H1 (cell line): Measurements from ENCODE around the gene STYXL1. TPM values are rescaled to one million over a fixed set of nuclear protein-coding genes. Genes with fewer than 3 reads are reported as not detected.

Experiments used
- CTCF ChIA-PET: fragments of 300-600 bp; sonication (Branson Sonifier 250); formaldehyde crosslinking; loops from one replicate; lab custom pipeline; 2021; ENCODE audit not compliant: partially characterized antibody; lab: Charles Lee
- POLR2A ChIA-PET: fragments of 300-600 bp; sonication (Branson Sonifier 250); formaldehyde crosslinking; loops from one replicate; lab custom pipeline; 2021; ENCODE audit warnings: inconsistent platforms; ENCODE audit not compliant: partially characterized antibody; lab: Charles Lee
- DNase-seq, 2 experiments: peaks; one replicate each; pipeline versions ENCODE4 v3.0.0 to v3.0.0-alpha.2; 2010 to 2022; ENCODE audit warnings: low spot score in 2 of 2, low read depth in 1 of 2, mixed read lengths in 1 of 2
- FAIRE-seq: peaks from 2 replicates; lab custom pipeline; 2011; peaks lifted over from hg19 to GRCh38; lab: Jason Lieb, UNC
- H2AFZ ChIP-seq: 2 replicates; pipeline ENCODE4 v1.8.1; 2012; ENCODE audit warnings: low read length, inconsistent platforms
- H2AK5ac ChIP-seq: 2 replicates; pipeline ENCODE4 v1.6.1; 2013; ENCODE audit warnings: low read depth, low read length
- H2BK120ac ChIP-seq: replicated peaks from 2 replicates; pipeline ENCODE3; 2013; ENCODE audit warnings: low read depth, low read length, inconsistent platforms
- H2BK12ac ChIP-seq: 2 replicates; pipeline ENCODE4 v1.6.1; 2013; ENCODE audit warnings: low read depth, low read length
- H2BK15ac ChIP-seq: 2 replicates; pipeline ENCODE4 v1.6.1; 2013; ENCODE audit warnings: low read length
- H2BK20ac ChIP-seq: 2 replicates; pipeline ENCODE4 v1.6.1; 2013; ENCODE audit warnings: low read length
- H2BK5ac ChIP-seq: 2 replicates; pipeline ENCODE4 v1.6.1; 2013; ENCODE audit warnings: low read depth, low read length
- H3K14ac ChIP-seq: 2 replicates; pipeline ENCODE4 v1.6.1; 2013; ENCODE audit warnings: inconsistent platforms; ENCODE audit not compliant: insufficient read length
- H3K18ac ChIP-seq: 2 replicates; pipeline ENCODE4 v1.6.1; 2013; ENCODE audit warnings: low read length; ENCODE audit errors: extremely low read depth
- H3K23ac ChIP-seq: 2 replicates; pipeline ENCODE4 v1.6.1; 2013; ENCODE audit warnings: inconsistent platforms; ENCODE audit not compliant: insufficient read length
- H3K23me2 ChIP-seq: 2 replicates; pipeline ENCODE4 v1.6.1; 2013; ENCODE audit warnings: low read depth, low read length
- H3K27ac ChIP-seq: 2 replicates; pipeline ENCODE4 v1.6.1; 2011; ENCODE audit warnings: low read depth, low read length, inconsistent platforms
- H3K27me3 ChIP-seq, 4 experiments: replicated peaks in 1 of 4; 1 replicate in 1 of 4; 2 replicates in 3 of 4; pipeline versions ENCODE4 v1.6.1 to v1.8.1; 2011 to 2013; ENCODE audit warnings: low read length in 3 of 4, mild to moderate bottlenecking in 3 of 4, inconsistent platforms in 2 of 4, mixed read lengths in 2 of 4, moderate library complexity in 1 of 4; ENCODE audit not compliant: control insufficient read depth in 3 of 4, insufficient read depth in 3 of 4; ENCODE audit errors: extremely low read depth in 1 of 4
- H3K36me3 ChIP-seq, 4 experiments: 2 replicates each; pipeline versions ENCODE4 v1.6.1 to v1.8.1; 2011 to 2013; ENCODE audit warnings: mild to moderate bottlenecking in 4 of 4, low read length in 3 of 4, moderate library complexity in 2 of 4, control low read depth in 1 of 4, inconsistent platforms in 1 of 4; ENCODE audit not compliant: insufficient read depth in 4 of 4, control insufficient read depth in 2 of 4
- H3K4ac ChIP-seq: replicated peaks from 2 replicates; pipeline ENCODE3; 2013; ENCODE audit warnings: low read length, low read depth, mixed read lengths, inconsistent platforms; ENCODE audit not compliant: insufficient read length
- H3K4me1 ChIP-seq, 4 experiments: replicated peaks in 1 of 4; 1 replicate in 1 of 4; 2 replicates in 3 of 4; pipeline versions ENCODE4 v1.6.1 to v1.8.1; 2011 to 2013; ENCODE audit warnings: low read length in 3 of 4, inconsistent platforms in 2 of 4, mixed read lengths in 1 of 4; ENCODE audit not compliant: insufficient read depth in 4 of 4, control insufficient read depth in 3 of 4
- H3K4me2 ChIP-seq, 2 experiments: 2 replicates each; pipeline versions ENCODE4 v1.6.1 to v1.8.1; 2011 to 2013; ENCODE audit warnings: low read depth in 2 of 2, low read length in 2 of 2, control low read depth in 1 of 2, inconsistent platforms in 1 of 2, mild to moderate bottlenecking in 1 of 2; ENCODE audit not compliant: insufficient read depth in 1 of 2
- H3K4me3 ChIP-seq, 4 experiments: fragments of 200-600, 300-600 bp in 1 of 4; sonication (generic), shearing (Covaris generic), sonication (Bioruptor Twin) in 1 of 4; 2 replicates each; pipeline versions ENCODE4 v1.5.1 to v1.8.1; 2011 to 2016; ENCODE audit warnings: low read length in 4 of 4, low read depth in 3 of 4, control low read depth in 2 of 4, inconsistent platforms in 2 of 4, mild to moderate bottlenecking in 2 of 4, mixed read lengths in 1 of 4, moderate library complexity in 1 of 4; ENCODE audit not compliant: insufficient read depth in 2 of 4; ENCODE audit errors: extremely low read depth in 1 of 4
- H3K56ac ChIP-seq: replicated peaks from 2 replicates; pipeline ENCODE3; 2013; ENCODE audit warnings: low read depth, mild to moderate bottlenecking, mixed read lengths, low read length, inconsistent platforms; ENCODE audit not compliant: insufficient read length
- H3K79me1 ChIP-seq: 2 replicates; pipeline ENCODE4 v1.6.1; 2013; ENCODE audit warnings: low read depth, low read length, control low read depth
- H3K79me2 ChIP-seq, 2 experiments: 2 replicates each; pipeline versions ENCODE4 v1.6.1 to v1.8.1; 2012 to 2013; ENCODE audit warnings: low read length in 2 of 2, mild to moderate bottlenecking in 2 of 2, inconsistent platforms in 1 of 2; ENCODE audit not compliant: insufficient read depth in 2 of 2, control insufficient read depth in 1 of 2
- H3K9ac ChIP-seq, 4 experiments: replicated peaks in 1 of 4; 1 replicate in 1 of 4; 2 replicates in 3 of 4; pipeline versions ENCODE4 v1.6.1 to v1.8.1; 2011 to 2013; ENCODE audit warnings: low read depth in 3 of 4, low read length in 3 of 4, control low read depth in 2 of 4, mild to moderate bottlenecking in 2 of 4, moderate library complexity in 2 of 4, inconsistent platforms in 1 of 4; ENCODE audit errors: extremely low read depth in 1 of 4
- H3K9me3 ChIP-seq, 2 experiments: 2 replicates each; pipeline versions ENCODE4 v1.6.1 to v1.8.1; 2012 to 2013; ENCODE audit warnings: mild to moderate bottlenecking in 2 of 2, moderate library complexity in 2 of 2, control low read depth in 1 of 2, inconsistent platforms in 1 of 2, low read depth in 1 of 2, low read length in 1 of 2, mixed read lengths in 1 of 2; ENCODE audit not compliant: insufficient read depth in 2 of 2
- H4K20me1 ChIP-seq, 2 experiments: replicated peaks in 1 of 2; 2 replicates each; pipeline versions ENCODE3 to v1.8.1; 2011 to 2013; ENCODE audit warnings: inconsistent platforms in 2 of 2, low read length in 2 of 2, mild to moderate bottlenecking in 1 of 2; ENCODE audit not compliant: insufficient read depth in 2 of 2, control insufficient read depth in 1 of 2
- H4K5ac ChIP-seq: 2 replicates; pipeline ENCODE4 v1.6.1; 2013; ENCODE audit warnings: low read length, low read depth, mixed read lengths, inconsistent platforms; ENCODE audit not compliant: insufficient read length
- H4K8ac ChIP-seq: 2 replicates; pipeline ENCODE4 v1.8.0; 2013; ENCODE audit warnings: mild to moderate bottlenecking, moderate library complexity, low read length, inconsistent platforms; ENCODE audit not compliant: insufficient read depth; ENCODE audit errors: extremely low read depth
- H4K91ac ChIP-seq: replicated peaks from 2 replicates; pipeline ENCODE3; 2013; ENCODE audit warnings: low read length, mixed read lengths, inconsistent platforms; ENCODE audit not compliant: insufficient read length
- BCL11A ChIP-seq, 2 experiments: IDR thresholded peaks; one replicate each; pipeline ENCODE4 v1.6.1; 2011; ENCODE audit warnings: low read depth in 2 of 2, low read length in 2 of 2, mild to moderate bottlenecking in 2 of 2
- CBX8 ChIP-seq: fragments of 300-800, 300-1000 bp; sonication (generic); IDR thresholded peaks from 2 replicates; pipeline ENCODE4 v1.7.1; 2016; ENCODE audit warnings: low read depth, low read length, borderline replicate concordance
- CHD1 ChIP-seq: IDR thresholded peaks from 2 replicates; pipeline ENCODE4 v1.6.1; 2012; ENCODE audit warnings: low read depth, low read length, improper control_type of control experiment
- CREB1 ChIP-seq: IDR thresholded peaks from 2 replicates; pipeline ENCODE4 v1.6.1; 2012; ENCODE audit warnings: inconsistent platforms
- KDM1A ChIP-seq: fragments of 200-600, 300-600 bp; sonication (generic); IDR thresholded peaks from 2 replicates; pipeline ENCODE4 v1.7.1; 2016; ENCODE audit warnings: mild to moderate bottlenecking, low read length, borderline replicate concordance
- KDM4A ChIP-seq: IDR thresholded peaks from one replicate; pipeline ENCODE4 v1.7.1; 2012; ENCODE audit warnings: low read depth, mild to moderate bottlenecking, moderate library complexity, low read length, inconsistent platforms; ENCODE audit not compliant: severe bottlenecking
- MAFK ChIP-seq: IDR thresholded peaks from 2 replicates; pipeline ENCODE4 v1.6.1; 2012; ENCODE audit warnings: low read depth, mild to moderate bottlenecking, improper control_type of control experiment, low read length
- NANOG ChIP-seq: IDR thresholded peaks from 2 replicates; pipeline ENCODE4 v1.6.1; 2011; ENCODE audit warnings: low read length, low read depth, mild to moderate bottlenecking, inconsistent platforms; ENCODE audit not compliant: insufficient read depth, poor library complexity, severe bottlenecking
- POLR2A ChIP-seq, 2 experiments: IDR thresholded peaks; 1 replicate in 1 of 2; 2 replicates in 1 of 2; pipeline ENCODE4 v1.6.1; 2011; ENCODE audit warnings: low read depth in 2 of 2, low read length in 2 of 2, mild to moderate bottlenecking in 2 of 2; ENCODE audit errors: control extremely low read depth in 1 of 2
- SIX5 ChIP-seq: IDR thresholded peaks from 2 replicates; pipeline ENCODE4 v1.6.1; 2011; ENCODE audit warnings: mild to moderate bottlenecking, low read depth, low read length
- SP1 ChIP-seq: IDR thresholded peaks from 2 replicates; pipeline ENCODE4 v1.6.1; 2011; ENCODE audit warnings: low read depth, low read length
- TAF1 ChIP-seq: IDR thresholded peaks from 2 replicates; pipeline ENCODE4 v1.6.1; 2011; ENCODE audit warnings: mild to moderate bottlenecking, low read depth, low read length
- YY1 ChIP-seq: IDR thresholded peaks from 2 replicates; pipeline ENCODE4 v1.6.1; 2011; ENCODE audit warnings: low read depth, mild to moderate bottlenecking, low read length
- WGBS, 2 experiments: shearing (Covaris generic) in 1 of 2; methylation state at CpG; one replicate each; pipeline versions ENCODE4 v1.1.6 to v1.1.7; 2013 to 2015; ENCODE audit warnings: low lambda C conversion rate in 2 of 2, mixed read lengths in 2 of 2, inconsistent platforms in 1 of 2, low coverage in 1 of 2, missing lambda C conversion rate in 1 of 2; ENCODE audit not compliant: insufficient replicate concordance in 2 of 2, insufficient coverage in 1 of 2, insufficient read length in 1 of 2; ENCODE audit errors: extremely low coverage in 1 of 2, missing lambda C conversion rate in 1 of 2; 5-methylcytosine and 5-hydroxymethylcytosine counted together
- polyA plus RNA-seq, 7 experiments: library from polyadenylated mRNA; depleted of rRNA in 3 of 7; stranded (reverse) in 5 of 7; unstranded in 2 of 7; fragments of >200 nt in 5 of 7; fragments of 200-250 nt in 2 of 7; gene quantifications; 1 replicate in 5 of 7; 2 replicates in 1 of 7; 4 replicates in 1 of 7; pipeline versions ENCODE4 v1.2.1 to v1.2.3, GENCODE V29; 2011 to 2013; ENCODE audit warnings: missing spikeins in 2 of 7, mixed read lengths in 2 of 7
- total RNA-seq: library from RNA; stranded (reverse); fragmentation: NEBNext Ultra II Directional; extraction: Animal tissue kit (Norgen Biotek cat#: 25700); gene quantifications from 2 replicates; pipeline ENCODE4 v1.2.1, GENCODE V29; 2021

STYXL1 gene
- total and polyA plus RNA-seq, 2 of the 8 experiments (the other 6 are each of a cell fraction or from before 2014, with no cell fraction given) = 32.3 to 53.9 TPM

DNA sequence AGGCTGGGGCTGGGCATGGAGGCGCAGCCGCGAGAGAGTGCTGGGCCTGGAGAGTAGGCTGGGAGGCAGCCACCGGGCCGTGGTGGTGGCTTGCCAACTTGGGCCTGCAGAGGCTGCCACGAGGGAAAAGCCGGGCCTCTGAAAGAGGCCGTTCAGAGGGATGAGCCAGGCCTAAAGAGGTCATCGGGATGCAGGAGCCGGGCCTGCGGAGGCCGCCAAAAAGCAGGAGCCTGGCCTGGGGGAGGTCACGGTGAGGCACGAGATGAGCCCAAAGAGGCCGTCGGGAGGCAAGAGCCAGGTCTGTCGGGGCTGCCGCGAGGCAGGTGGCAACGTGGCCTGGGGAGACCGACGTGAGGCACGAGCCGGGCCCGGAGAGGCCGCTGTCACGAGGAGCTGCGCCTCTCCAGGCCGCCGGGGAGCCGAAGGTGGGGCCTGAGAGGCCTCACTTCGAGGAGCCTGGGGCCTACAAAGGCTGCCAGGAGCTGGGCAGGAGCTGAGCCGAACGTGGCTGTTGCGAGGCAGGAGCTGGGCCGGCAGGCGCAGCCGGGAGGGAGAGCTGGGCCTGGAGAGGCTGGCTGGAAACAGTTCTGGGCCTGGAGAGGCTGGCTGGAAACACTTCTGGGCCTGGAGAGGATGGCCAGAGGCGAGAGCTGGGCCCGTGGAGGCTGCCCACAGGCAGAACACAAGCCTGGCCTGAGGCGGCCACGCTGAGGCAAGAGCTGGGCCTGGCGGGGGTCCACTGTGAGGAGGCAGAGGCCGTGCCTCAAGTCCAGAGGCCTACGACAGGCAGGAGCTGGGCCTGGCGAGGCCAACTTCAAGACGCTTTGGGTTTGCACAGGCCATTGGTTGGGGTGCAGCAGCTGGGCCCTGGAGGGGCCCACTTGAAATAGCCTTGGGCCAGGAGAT, 24.7 kb upstream of the STYXL1 start:
- no peak for FAIRE-seq
- TF ChIP-seq KDM1A = no peak
- TF ChIP-seq YY1 = no peak
- no peak for TF ChIP-seq MAFK
- no peak for TF ChIP-seq KDM4A
- TF ChIP-seq NANOG = no peak
- TF ChIP-seq BCL11A (IDR thresholded peaks at IDR 0.05; ENCODE audit: low read depth in 2 of 2, low read length in 2 of 2) = no peak
- TF ChIP-seq CREB1 = no peak
- no peak for TF ChIP-seq CHD1
- TF ChIP-seq TAF1 = no peak
- no peak for TF ChIP-seq SIX5
- TF ChIP-seq SP1 = no peak
- no peak for TF ChIP-seq POLR2A (IDR thresholded peaks at IDR 0.05; ENCODE audit: control extremely low read depth in 1 of 2, low read depth in 2 of 2, low read length in 2 of 2)
- TF ChIP-seq CBX8 = no peak

More for the DNA sequence above, 24.7 kb upstream of the STYXL1 start:
- Histone ChIP-seq H2BK120ac (no peak overlapping the region), H2AK5ac (no peak overlapping the region), H2BK12ac (no peak overlapping the region), H4K20me1 (no peaks in the 10 kb centered on the region), H3K4me1 (peaks cover 0 to 3% (median 1%) of the 10 kb centered on the region in 4 experiments; a peak in 5 of 7 replicates), H3K14ac (no peak overlapping the region), H3K27me3 (no peaks in the 10 kb centered on the region), H3K18ac (no peak overlapping the region), H3K56ac (no peak overlapping the region), H3K4me2 (no peak overlapping the region), H2BK5ac (peak overlapping the region; percentile 16; the same call in 1 of the 2 replicates), H3K23me2 (no peaks in the 10 kb centered on the region), H3K27ac (no peak overlapping the region), H3K79me2 (no peaks in the 10 kb centered on the region), H3K79me1 (no peaks in the 10 kb centered on the region), H3K9me3 (no peaks in the 10 kb centered on the region), H3K23ac (no peak overlapping the region), H3K4me3 (no peak overlapping the region), H4K8ac (peak overlapping the region; percentile 91), H3K36me3 (no peaks in the 10 kb centered on the region), H2BK15ac (no peak overlapping the region), H4K91ac (no peak overlapping the region), H3K4ac (no peak overlapping the region), H3K9ac (no peak overlapping the region), H2BK20ac (no peak overlapping the region), H4K5ac (no peak overlapping the region), H2AFZ (no peak overlapping the region)
- WGBS, 2 experiments = 93% methylated on average over 45 of the region's 47 CpGs; no CpG with 5 or more reads in 1 of the 2 experiments
- POLR2A ChIA-PET = interaction anchor here (1.1 to 10.6 kb wide), 6 partner anchors 9 to 221 kb away, joined by 3 to 127 read pairs (median 3); partner anchors contain the start of genes MDH2 and STYXL1
- no peak for DNase-seq
- CTCF ChIA-PET = interaction anchor here (0.6 to 7.1 kb wide), 21 partner anchors 10 to 252 kb away, joined by 3 to 50 read pairs (median 3); no protein-coding TSS in a partner anchor
